HFFc6 (cell line): ENCODE measurements around the gene DUS2. TPM values are rescaled to one million over a fixed set of nuclear protein-coding genes. Genes with fewer than 3 reads are reported as not detected.

ENCODE experiments used
- DNase-seq: peaks from one replicate; pipeline ENCODE4 v3.0.0-alpha.2; 2018
- H3K27ac Mint-ChIP-seq: 2 replicates; pipeline ENCODE4 v1.8.0; 2020; ENCODE audit warnings: mild to moderate bottlenecking, mixed read lengths
- H3K27me3 Mint-ChIP-seq: 2 replicates; pipeline ENCODE4 v1.8.0; 2021; ENCODE audit warnings: mild to moderate bottlenecking, moderate library complexity, mixed read lengths; ENCODE audit not compliant: insufficient read depth
- H3K36me3 Mint-ChIP-seq: 2 replicates; pipeline ENCODE4 v1.8.0; 2021; ENCODE audit warnings: low read depth, mixed read lengths
- H3K4me1 Mint-ChIP-seq: 2 replicates; pipeline ENCODE4 v1.8.0; 2020; ENCODE audit warnings: low read depth, mixed read lengths
- H3K4me3 Mint-ChIP-seq: 2 replicates; pipeline ENCODE4 v1.8.0; 2020; ENCODE audit warnings: mild to moderate bottlenecking, moderate library complexity, mixed read lengths
- H3K9me3 Mint-ChIP-seq: 2 replicates; pipeline ENCODE4 v1.8.0; 2020; ENCODE audit warnings: mild to moderate bottlenecking, mixed read lengths
- total RNA-seq, 6 experiments: library from RNA; stranded (reverse); fragmentation: NEBNext Ultra II Directional; extraction: Animal tissue kit (Norgen Biotek cat#: 25700); gene quantifications; 2 replicates in 1 of 6; 3 replicates in 5 of 6; pipeline ENCODE4 v1.2.3, GENCODE V29; 2021
- TF ChIP-seq, protein P1 (sequence below): fragments of 200-600 bp; sonication (generic); IDR thresholded peaks from 2 replicates; pipeline ENCODE4 v1.5.0; 2021; ENCODE audit warnings: antibody characterized with exemption, mild to moderate bottlenecking

DUS2 gene
- total RNA-seq, 6 experiments from 2014 or later, result 13.3 to 17.4 (median 15.9) TPM

DNA sequence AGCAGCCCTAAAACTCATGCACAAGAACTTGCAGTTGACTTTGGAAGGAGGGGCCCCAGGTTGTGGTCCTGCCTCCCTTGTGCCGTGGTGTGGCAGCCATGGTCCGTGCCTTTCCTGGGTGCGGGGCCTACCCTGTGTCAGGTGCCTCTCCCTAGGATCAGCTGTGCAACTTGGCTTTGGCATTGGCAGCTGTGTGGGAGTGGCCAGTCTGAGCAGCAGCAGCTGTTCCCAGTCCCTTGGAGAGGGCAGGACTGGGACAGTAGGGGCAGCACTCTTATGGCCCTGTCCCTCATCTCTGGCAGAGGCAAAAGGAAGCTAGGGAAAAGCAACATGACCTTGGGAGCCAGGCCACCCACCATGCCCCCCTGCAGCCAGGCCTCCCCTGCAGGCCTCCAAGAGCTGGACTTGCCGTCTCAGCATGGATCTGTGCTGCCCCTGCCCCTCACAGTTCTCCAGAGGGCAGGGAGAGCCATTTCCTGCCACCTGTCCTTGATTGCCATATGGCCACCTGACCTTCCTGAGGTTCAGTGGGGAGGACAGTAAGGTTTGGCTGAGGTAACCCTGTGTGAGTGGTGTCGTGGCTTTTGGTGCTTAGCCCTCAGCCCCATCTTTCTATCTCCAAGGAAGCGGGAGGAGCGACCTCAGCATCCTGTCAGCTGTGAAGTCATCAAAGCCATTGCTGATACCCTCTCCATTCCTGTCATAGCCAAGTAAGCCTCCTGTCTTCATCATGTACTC lies 46.6 kb downstream of the DUS2 start:
- Mint-ChIP-seq H3K36me3 (peaks cover 19% of the 10 kb centered on the region), H3K4me3 (no peak overlapping the region), H3K4me1 (peaks cover 32% of the 10 kb centered on the region), H3K27ac (no peak overlapping the region), H3K27me3 (no peaks in the 10 kb centered on the region), H3K9me3 (no peaks in the 10 kb centered on the region)
- TF ChIP-seq, protein P1, sequence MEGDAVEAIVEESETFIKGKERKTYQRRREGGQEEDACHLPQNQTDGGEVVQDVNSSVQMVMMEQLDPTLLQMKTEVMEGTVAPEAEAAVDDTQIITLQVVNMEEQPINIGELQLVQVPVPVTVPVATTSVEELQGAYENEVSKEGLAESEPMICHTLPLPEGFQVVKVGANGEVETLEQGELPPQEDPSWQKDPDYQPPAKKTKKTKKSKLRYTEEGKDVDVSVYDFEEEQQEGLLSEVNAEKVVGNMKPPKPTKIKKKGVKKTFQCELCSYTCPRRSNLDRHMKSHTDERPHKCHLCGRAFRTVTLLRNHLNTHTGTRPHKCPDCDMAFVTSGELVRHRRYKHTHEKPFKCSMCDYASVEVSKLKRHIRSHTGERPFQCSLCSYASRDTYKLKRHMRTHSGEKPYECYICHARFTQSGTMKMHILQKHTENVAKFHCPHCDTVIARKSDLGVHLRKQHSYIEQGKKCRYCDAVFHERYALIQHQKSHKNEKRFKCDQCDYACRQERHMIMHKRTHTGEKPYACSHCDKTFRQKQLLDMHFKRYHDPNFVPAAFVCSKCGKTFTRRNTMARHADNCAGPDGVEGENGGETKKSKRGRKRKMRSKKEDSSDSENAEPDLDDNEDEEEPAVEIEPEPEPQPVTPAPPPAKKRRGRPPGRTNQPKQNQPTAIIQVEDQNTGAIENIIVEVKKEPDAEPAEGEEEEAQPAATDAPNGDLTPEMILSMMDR, result no peak
- no peak for DNase-seq

DNA sequence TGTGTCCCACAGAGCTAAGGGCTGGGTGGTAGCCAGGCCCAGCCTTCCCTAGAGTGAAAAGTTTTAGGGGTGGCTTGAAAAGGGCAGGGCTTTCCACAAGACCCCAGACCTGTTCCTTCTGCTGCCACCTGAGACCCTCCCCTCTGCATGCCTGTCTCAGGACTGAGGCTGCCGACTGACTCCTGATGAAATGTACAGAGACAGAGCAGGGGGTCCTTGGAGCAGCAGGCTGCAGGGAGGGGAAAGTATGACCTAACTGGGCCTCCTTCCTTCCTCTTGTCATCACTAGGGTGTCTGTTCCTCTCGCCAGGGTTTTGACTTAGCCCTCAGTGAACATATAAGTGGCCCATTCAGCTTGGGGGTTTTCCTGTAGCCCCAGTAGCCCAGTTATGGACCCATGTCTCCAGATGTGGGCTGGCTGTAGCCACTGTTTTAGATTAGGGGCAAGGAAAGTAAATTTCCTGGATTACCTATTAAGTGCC lies 47.2 kb downstream of the DUS2 start:
- TF ChIP-seq, protein P1, result no peak
- no peak for DNase-seq
- no peaks in the 10 kb centered on the region for H3K9me3 Mint-ChIP-seq
- H3K4me1 Mint-ChIP-seq, result peaks cover 26% of the 10 kb centered on the region
- peaks cover 19% of the 10 kb centered on the region for H3K36me3 Mint-ChIP-seq
- no peak overlapping the region for H3K4me3 Mint-ChIP-seq
- no peaks in the 10 kb centered on the region for H3K27me3 Mint-ChIP-seq
- H3K27ac Mint-ChIP-seq, result no peak overlapping the region

DNA sequence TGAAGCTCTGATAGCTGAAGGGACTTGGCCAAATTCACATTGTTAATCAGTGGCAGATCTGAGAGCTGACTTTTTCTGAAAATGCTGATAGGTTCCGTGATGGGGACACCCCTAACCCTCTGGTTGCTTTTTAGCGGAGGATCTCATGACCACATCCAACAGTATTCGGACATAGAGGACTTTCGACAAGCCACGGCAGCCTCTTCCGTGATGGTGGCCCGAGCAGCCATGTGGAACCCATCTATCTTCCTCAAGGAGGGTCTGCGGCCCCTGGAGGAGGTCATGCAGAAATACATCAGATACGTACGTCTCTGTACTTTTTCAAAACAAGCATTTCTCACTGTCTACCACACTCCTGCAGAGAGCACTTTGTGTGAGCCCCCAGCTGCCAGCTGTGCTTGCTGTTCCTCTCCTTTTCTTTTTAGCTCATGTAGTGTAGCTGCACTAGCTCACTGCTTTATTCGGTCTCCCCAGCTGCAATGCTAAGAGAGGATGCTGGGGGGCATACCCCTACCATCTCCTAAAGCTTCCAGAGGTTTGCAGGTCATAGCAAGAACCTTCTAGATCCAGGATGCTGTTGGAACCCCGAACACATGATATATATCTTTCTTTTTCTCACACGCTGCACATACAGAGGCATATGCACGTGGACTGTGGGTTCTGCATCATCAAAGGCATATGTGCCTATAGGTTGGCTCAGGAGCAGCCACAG lies 47.9 kb downstream of the DUS2 start:
- Mint-ChIP-seq H3K4me3 (no peak overlapping the region), H3K27ac (no peak overlapping the region), H3K36me3 (peaks cover 19% of the 10 kb centered on the region), H3K4me1 (peaks cover 19% of the 10 kb centered on the region), H3K27me3 (no peaks in the 10 kb centered on the region), H3K9me3 (no peaks in the 10 kb centered on the region)
- TF ChIP-seq, protein P1, result 0 out of 2 replicates have a peak, but pooled peaks have one; percentile 15
- no peak for DNase-seq

DNA sequence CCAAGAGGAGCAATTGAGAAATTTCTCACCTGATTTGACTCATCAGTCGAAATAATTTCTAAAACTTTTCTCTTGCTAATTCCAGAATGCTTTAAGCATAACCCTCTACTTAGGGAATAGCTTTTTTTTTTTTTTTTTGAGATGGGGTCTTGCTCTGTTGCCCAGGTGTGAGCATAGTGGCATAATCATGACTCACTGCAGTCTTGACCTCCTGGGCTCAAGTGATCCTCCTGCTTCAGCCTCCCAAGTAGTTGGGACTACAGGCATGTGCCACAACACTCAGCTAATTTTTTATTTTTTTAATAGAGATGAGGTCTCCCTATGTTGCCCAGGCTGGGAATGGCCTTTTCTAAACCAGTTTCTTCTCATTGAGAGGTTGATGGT lies 48.4 kb downstream of the DUS2 start:
- Mint-ChIP-seq H3K27me3 (no peaks in the 10 kb centered on the region), H3K4me3 (no peak overlapping the region), H3K4me1 (peaks cover 14% of the 10 kb centered on the region), H3K27ac (peak overlapping the region; percentile 24; the same call in 1 of the 2 replicates), H3K36me3 (peaks cover 19% of the 10 kb centered on the region), H3K9me3 (no peaks in the 10 kb centered on the region)
- no peak for DNase-seq
- TF ChIP-seq, protein P1, result no peak

DNA sequence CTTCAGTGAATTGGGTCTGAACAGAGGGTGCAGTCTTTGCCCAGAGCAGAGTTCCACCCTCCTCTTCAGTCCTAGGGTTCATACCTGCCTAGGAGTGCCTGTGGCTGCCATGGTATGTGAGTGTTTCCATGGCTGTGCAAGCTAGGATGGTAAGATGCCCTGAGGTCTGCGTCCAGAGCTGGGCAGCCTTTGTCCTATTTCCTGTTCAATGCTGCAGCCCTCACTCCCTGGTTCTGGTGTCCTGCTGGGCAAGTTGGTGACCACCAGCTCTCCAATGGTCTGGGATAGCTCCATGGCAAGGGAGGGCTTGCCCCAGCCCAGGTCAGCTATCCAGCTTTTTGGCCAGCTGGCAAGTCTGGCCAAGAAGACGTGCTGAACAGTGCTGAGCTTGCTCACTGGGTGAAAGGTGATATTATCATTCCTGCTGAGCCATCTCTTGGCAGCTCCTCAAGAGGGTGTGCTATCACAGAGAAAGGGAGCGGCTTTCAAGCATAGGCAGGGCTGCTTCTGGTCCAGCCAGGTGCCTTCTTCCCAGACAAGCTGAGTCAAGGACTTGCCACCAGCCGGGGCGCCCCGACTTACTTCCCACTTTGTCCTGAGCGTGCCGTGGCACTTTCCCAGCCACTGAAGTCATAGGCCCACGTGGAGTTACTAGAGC lies 49.1 kb downstream of the DUS2 start:
- TF ChIP-seq, protein P1, result peak; percentile 13; the same call in 1 of the 2 replicates
- H3K36me3 Mint-ChIP-seq, result peaks cover 19% of the 10 kb centered on the region
- H3K27ac Mint-ChIP-seq, result peak overlapping the region; percentile 24; the same call in 1 of the 2 replicates
- DNase-seq, result peak; percentile 81
- H3K4me1 Mint-ChIP-seq, result peaks cover 14% of the 10 kb centered on the region
- no peaks in the 10 kb centered on the region for H3K27me3 Mint-ChIP-seq
- no peaks in the 10 kb centered on the region for H3K9me3 Mint-ChIP-seq
- H3K4me3 Mint-ChIP-seq, result no peak overlapping the region; the same call in 1 of the 2 replicates
